Panc1 (cell line): ENCODE results near the gene FFAR1. TPM values are rescaled to one million over a fixed set of nuclear protein-coding genes. Genes with fewer than 3 reads are reported as not detected.

Source experiments
- ATAC-seq: fragments of 200-7000 bp; cut with Tn5 transposase; 2 replicates; pipeline ENCODE4 v1.9.1; 2020; ENCODE audit warnings: mild to moderate bottlenecking, moderate library complexity
- BruUV-seq: library from RNA; stranded (reverse); fragments of 400-500 nt; replicated peaks from 2 replicates; lab custom pipeline; 2021; lab: Mats Ljungman, UMichigan
- CTCF ChIA-PET: fragments of 300-600 bp; sonication (Branson Sonifier 250); formaldehyde crosslinking; loops from one replicate; lab custom pipeline; 2022; ENCODE audit warnings: antibody characterized with exemption; lab: Charles Lee
- POLR2A ChIA-PET: fragments of 300-600 bp; sonication (Branson Sonifier 250); formaldehyde crosslinking; loops from one replicate; lab custom pipeline; 2022; ENCODE audit warnings: antibody characterized with exemption; lab: Charles Lee
- DNase-seq: peaks from one replicate; pipeline ENCODE4 v3.0.0-alpha.2; 2010; ENCODE audit warnings: low read depth, low spot score
- H3K27ac ChIP-seq: 2 replicates; pipeline ENCODE4 v1.5.1; 2011; ENCODE audit warnings: mild to moderate bottlenecking, low read length, inconsistent platforms
- H3K27me3 ChIP-seq: fragments of 200-500 bp; sonication (Bioruptor generic); 2 replicates; pipeline ENCODE4 v1.6.0; 2014; ENCODE audit warnings: low read length, inconsistent platforms; ENCODE audit not compliant: control insufficient read depth, insufficient read depth
- H3K36me3 ChIP-seq: fragments of 200-500 bp; sonication (Bioruptor generic); 2 replicates; pipeline ENCODE4 v1.5.1; 2014; ENCODE audit warnings: inconsistent platforms, mild to moderate bottlenecking, low read length, moderate library complexity; ENCODE audit not compliant: control insufficient read depth, insufficient read depth
- H3K4me1 ChIP-seq: 2 replicates; pipeline ENCODE4 v1.5.1; 2011; ENCODE audit warnings: inconsistent platforms, mild to moderate bottlenecking, low read length, moderate library complexity; ENCODE audit not compliant: control insufficient read depth, insufficient read depth
- H3K4me3 ChIP-seq, 2 experiments: 2 replicates each; pipeline ENCODE4 v1.5.1; 2011 to 2012; ENCODE audit warnings: low read depth in 2 of 2, low read length in 2 of 2, mild to moderate bottlenecking in 2 of 2, inconsistent platforms in 1 of 2, moderate library complexity in 1 of 2
- H3K9me3 ChIP-seq: fragments of 200-500 bp; sonication (Bioruptor generic); 2 replicates; pipeline ENCODE4 v1.5.1; 2014; ENCODE audit warnings: low read depth, mild to moderate bottlenecking, inconsistent platforms, low read length, moderate library complexity; ENCODE audit not compliant: control insufficient read depth, insufficient read depth
- CTCF ChIP-seq: fragments of 450-650 bp; IDR thresholded peaks from 2 replicates; pipeline ENCODE4 v1.5.1; 2017; ENCODE audit warnings: mild to moderate bottlenecking
- POLR2AphosphoS5 ChIP-seq: IDR thresholded peaks from 2 replicates; pipeline ENCODE4 v1.6.1; 2012; ENCODE audit warnings: mild to moderate bottlenecking, low read depth, low read length, moderate library complexity
- REST ChIP-seq, 2 experiments: IDR thresholded peaks; 2 replicates each; pipeline ENCODE4 v1.6.1; 2011 to 2012; ENCODE audit warnings: low read depth in 2 of 2, control low read depth in 1 of 2, low read length in 1 of 2, mild to moderate bottlenecking in 1 of 2, moderate library complexity in 1 of 2; ENCODE audit not compliant: insufficient read depth in 1 of 2
- SIN3A ChIP-seq: IDR thresholded peaks from 2 replicates; pipeline ENCODE4 v1.6.1; 2012; ENCODE audit warnings: low read depth, mild to moderate bottlenecking, low read length, moderate library complexity, borderline replicate concordance; ENCODE audit not compliant: insufficient read depth
- TCF7L2 ChIP-seq: IDR thresholded peaks from 2 replicates; pipeline ENCODE4 v1.6.1; 2011; ENCODE audit warnings: mild to moderate bottlenecking, low read depth, low read length, inconsistent platforms
- in situ Hi-C: cut with HindIII; loops from 2 replicates; pipeline ENCODE4 v1.10.0; 2016; ENCODE audit warnings: low sequenced_read_pairs, low pct_unique_long_range_greater_than_20kb
- intact Hi-C: fragments of 100-400 bp; cut with micrococcal nuclease; formaldehyde crosslinking; loops from one replicate; pipeline ENCODE4 v1.10.0; 2022; ENCODE audit not compliant: unreplicated experiment
- total RNA-seq: library from RNA; stranded (reverse); gene quantifications from one replicate; pipeline ENCODE4 v1.2.1, GENCODE V29; 2021; ENCODE audit not compliant: unreplicated experiment

Gene FFAR1
- total RNA-seq, 1 experiment from 2014 or later: not detected

GRCh38 chr19:35340431-35340830 is 7.3 kb upstream of the FFAR1 start:
- intact Hi-C loops: no loop called here
- ChIA-PET CTCF (no interaction called here), POLR2A (no interaction called here)
- ATAC-seq (no peak), DNase-seq (no peak)
- BruUV-seq: no TSS peak
- Histone ChIP-seq H3K9me3 (no peaks in the 10 kb centered on the region), H3K36me3 (no peaks in the 10 kb centered on the region), H3K27ac (no peak overlapping the region), H3K4me3 (no peak overlapping the region), H3K27me3 (no peaks in the 10 kb centered on the region), H3K4me1 (no peaks in the 10 kb centered on the region)
- in situ Hi-C loops: no loop called here
- TF ChIP-seq TCF7L2 (no peak), POLR2AphosphoS5 (no peak), CTCF (no peak), SIN3A (no peak), REST (IDR thresholded peaks at IDR 0.05; ENCODE audit: insufficient read depth in 1 of 2, low read depth in 2 of 2, low read length in 1 of 2) (no peak)

GRCh38 chr19:35341006-35341405 is 6.7 kb upstream of the FFAR1 start:
- ATAC-seq (no peak), DNase-seq (no peak)
- Histone ChIP-seq H3K27me3 (no peaks in the 10 kb centered on the region; the same call in 1 of the 2 replicates), H3K27ac (no peak overlapping the region), H3K9me3 (no peaks in the 10 kb centered on the region), H3K4me3 (no peak overlapping the region), H3K4me1 (no peaks in the 10 kb centered on the region), H3K36me3 (no peaks in the 10 kb centered on the region)
- no peak for TF ChIP-seq POLR2AphosphoS5
- TF ChIP-seq SIN3A: no peak
- no peak for TF ChIP-seq TCF7L2
- TF ChIP-seq CTCF: no peak
- no peak for TF ChIP-seq REST (IDR thresholded peaks at IDR 0.05; ENCODE audit: insufficient read depth in 1 of 2, low read depth in 2 of 2, low read length in 1 of 2)
- ChIA-PET POLR2A (no interaction called here), CTCF (no interaction called here)
- intact Hi-C loops: no loop called here
- no TSS peak for BruUV-seq
- in situ Hi-C loops: no loop called here
